Measurements from ENCODE around the gene LTO1.

Gene LTO1

GRCh38 chr11:69648679-69649575 lies 26.2 kb downstream of the LTO1 start:
- Histone ChIP-seq H3K4me1 (ENCODE audit: control insufficient read depth, insufficient read depth, low read length) (peaks cover 11% of the 10 kb centered on the region), H3K36me3 (ENCODE audit: control insufficient read depth, insufficient read depth, low read length) (peaks cover 100% of the 10 kb centered on the region), H3K27ac (ENCODE audit: low read depth, low read length) (no peak overlapping the region)

DNA sequence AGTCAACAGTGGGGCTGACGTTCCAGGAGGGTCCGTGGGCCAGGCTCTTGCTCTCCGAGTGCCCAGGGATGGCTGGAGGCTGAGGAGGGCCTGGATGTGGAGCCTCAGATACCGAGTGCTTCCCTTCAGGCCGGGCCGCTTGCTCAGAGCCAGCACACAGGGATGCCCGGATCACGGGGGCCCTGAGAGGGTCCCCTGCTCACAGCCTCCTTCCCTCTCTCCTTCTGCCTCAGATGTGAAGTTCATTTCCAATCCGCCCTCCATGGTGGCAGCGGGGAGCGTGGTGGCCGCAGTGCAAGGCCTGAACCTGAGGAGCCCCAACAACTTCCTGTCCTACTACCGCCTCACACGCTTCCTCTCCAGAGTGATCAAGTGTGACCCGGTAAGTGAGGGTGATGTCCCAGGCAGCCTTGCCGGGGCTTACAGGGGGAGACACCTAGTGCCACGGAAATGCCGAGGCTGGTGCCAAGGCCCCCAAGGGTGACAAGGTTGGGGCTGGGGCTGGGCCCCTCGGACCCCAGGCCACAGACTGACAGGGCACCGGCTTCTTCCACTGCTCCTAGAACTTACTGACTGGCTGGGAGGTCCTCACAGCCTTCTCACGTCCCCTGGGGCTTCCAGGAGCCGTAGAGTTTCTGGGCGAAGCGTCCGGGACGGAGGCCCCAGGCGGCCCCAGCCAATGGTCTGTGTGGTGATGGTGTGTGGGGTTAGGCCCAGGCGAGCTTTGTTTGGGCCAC lies 27.2 kb downstream of the LTO1 start:
- Histone ChIP-seq H3K9ac (ENCODE audit: low read length) (no peak overlapping the region), H3K27me3 (ENCODE audit: control insufficient read depth, insufficient read depth, low read length) (no peaks in the 10 kb centered on the region), H3K4me3 (ENCODE audit: low read depth, low read length) (no peak overlapping the region), H3K36me3 (ENCODE audit: control insufficient read depth, insufficient read depth, low read length) (peaks cover 95% of the 10 kb centered on the region), H3K27ac (ENCODE audit: low read depth, low read length) (no peak overlapping the region), H3K9me3 (ENCODE audit: control insufficient read depth, insufficient read depth, low read depth, low read length) (no peaks in the 10 kb centered on the region), H3K4me1 (ENCODE audit: control insufficient read depth, insufficient read depth, low read length) (peaks cover 16% of the 10 kb centered on the region)

More at GRCh38 chr11:69648679-69649575, 26.2 kb downstream of the LTO1 start:
- no peaks in the 10 kb centered on the region for H3K9me3 ChIP-seq (ENCODE audit: control insufficient read depth, insufficient read depth, low read depth, low read length)
- H3K4me3 ChIP-seq (ENCODE audit: low read depth, low read length), result no peak overlapping the region
- H3K9ac ChIP-seq (ENCODE audit: low read length), result no peak overlapping the region
- no peaks in the 10 kb centered on the region for H3K27me3 ChIP-seq (ENCODE audit: control insufficient read depth, insufficient read depth, low read length)

GRCh38 chr11:69647390-69647748 lies 27.8 kb downstream of the LTO1 start:
- peaks cover 90% of the 10 kb centered on the region for H3K36me3 ChIP-seq (ENCODE audit: control insufficient read depth, insufficient read depth, low read length)
- H3K27me3 ChIP-seq (ENCODE audit: control insufficient read depth, insufficient read depth, low read length), result no peaks in the 10 kb centered on the region
- peaks cover 16% of the 10 kb centered on the region for H3K4me1 ChIP-seq (ENCODE audit: control insufficient read depth, insufficient read depth, low read length)
- no peak overlapping the region for H3K27ac ChIP-seq (ENCODE audit: low read depth, low read length)
- H3K4me3 ChIP-seq (ENCODE audit: low read depth, low read length), result no peak overlapping the region
- H3K9ac ChIP-seq (ENCODE audit: low read length), result no peak overlapping the region
- no peaks in the 10 kb centered on the region for H3K9me3 ChIP-seq (ENCODE audit: control insufficient read depth, insufficient read depth, low read depth, low read length)

DNA sequence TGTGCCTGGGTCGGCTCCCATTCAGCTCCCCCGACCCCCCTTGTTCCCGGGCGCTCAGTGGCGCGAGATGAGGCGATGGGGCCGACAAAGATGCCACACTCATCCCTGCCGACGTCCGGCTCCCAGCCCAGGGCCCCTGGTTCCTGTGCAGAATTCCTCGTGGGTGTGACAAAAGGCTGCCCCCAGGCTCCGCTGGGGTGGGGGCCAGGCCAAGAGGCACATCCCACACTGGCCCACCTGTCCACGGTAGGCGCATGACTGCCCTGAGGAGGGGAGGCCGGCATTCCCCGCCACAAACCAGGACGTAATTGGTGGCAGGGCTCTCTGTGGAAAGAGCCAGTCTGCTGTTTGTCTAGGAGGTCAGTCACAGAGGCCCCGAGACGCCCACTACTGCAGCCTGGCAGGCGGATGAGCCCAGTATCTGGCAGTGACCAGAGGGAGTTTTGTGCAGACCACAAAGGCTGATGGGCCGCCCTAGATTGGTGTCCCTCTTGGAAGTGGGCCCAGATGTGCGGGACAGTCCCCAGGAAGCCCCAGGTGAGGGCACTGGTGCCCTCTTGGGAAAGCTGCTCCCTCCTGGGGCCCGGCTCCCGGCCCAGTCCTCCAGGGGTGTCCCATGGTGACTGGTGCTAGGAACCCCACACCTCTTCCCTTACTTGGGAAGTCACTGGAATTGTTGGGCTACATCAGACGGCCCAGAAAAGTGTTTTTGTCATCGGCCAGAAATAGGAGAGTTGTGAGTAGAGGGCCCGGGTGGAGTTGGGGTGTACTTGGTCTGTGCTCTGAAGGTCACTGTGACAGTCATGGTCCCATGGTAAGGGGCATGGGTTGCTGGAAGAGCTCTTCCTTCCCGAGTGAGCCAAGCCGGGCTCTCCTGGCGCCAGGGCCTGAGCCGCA lies 28.4 kb downstream of the LTO1 start:
- Histone ChIP-seq H3K9ac (ENCODE audit: low read length) (no peak overlapping the region), H3K27ac (ENCODE audit: low read depth, low read length) (no peak overlapping the region), H3K36me3 (ENCODE audit: control insufficient read depth, insufficient read depth, low read length) (peaks cover 83% of the 10 kb centered on the region), H3K27me3 (ENCODE audit: control insufficient read depth, insufficient read depth, low read length) (no peaks in the 10 kb centered on the region), H3K9me3 (ENCODE audit: control insufficient read depth, insufficient read depth, low read depth, low read length) (no peaks in the 10 kb centered on the region), H3K4me1 (ENCODE audit: control insufficient read depth, insufficient read depth, low read length) (peaks cover 16% of the 10 kb centered on the region), H3K4me3 (ENCODE audit: low read depth, low read length) (no peak overlapping the region)

DNA sequence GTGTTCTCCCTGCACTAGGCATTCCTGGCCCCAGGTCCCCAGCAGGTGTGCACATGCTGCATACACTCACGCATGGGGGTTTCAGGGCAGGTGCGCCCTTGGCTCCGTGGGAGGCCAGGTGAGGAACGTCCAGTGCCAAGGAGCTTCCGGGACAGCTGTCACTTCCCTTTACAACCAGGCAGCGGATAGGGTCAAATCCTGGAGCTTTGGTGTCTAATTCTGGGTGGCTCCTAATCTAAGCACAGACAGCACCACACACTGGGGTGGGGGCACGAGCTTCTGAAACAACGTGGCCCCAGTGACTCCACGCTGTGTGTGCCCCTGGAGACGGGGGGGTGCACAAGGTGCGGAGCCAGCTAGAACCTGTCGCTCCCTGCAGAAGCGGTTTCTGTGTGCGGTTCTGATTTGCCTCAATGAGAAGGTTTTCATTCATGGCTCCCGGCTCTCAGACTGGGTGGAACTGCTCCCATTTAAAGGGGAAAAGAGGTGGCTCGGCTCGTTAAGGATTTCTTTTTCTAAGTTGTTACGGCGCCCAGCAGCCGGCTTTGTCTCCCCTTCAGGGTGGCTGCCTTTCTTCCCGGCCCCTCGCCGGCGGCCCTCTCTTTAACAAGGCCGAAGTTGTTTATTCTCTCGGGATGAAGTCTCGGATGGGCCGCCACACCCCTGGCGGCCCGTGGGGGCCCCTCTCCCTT lies 29.2 kb downstream of the LTO1 start:
- H3K9me3 ChIP-seq (ENCODE audit: control insufficient read depth, insufficient read depth, low read depth, low read length), result no peaks in the 10 kb centered on the region
- H3K27ac ChIP-seq (ENCODE audit: low read depth, low read length), result no peak overlapping the region
- no peak overlapping the region for H3K4me3 ChIP-seq (ENCODE audit: low read depth, low read length)
- peaks cover 78% of the 10 kb centered on the region for H3K36me3 ChIP-seq (ENCODE audit: control insufficient read depth, insufficient read depth, low read length)
- H3K27me3 ChIP-seq (ENCODE audit: control insufficient read depth, insufficient read depth, low read length), result no peaks in the 10 kb centered on the region
- peak overlapping the region; percentile 47 for H3K9ac ChIP-seq (ENCODE audit: low read length)
- peaks cover 16% of the 10 kb centered on the region for H3K4me1 ChIP-seq (ENCODE audit: control insufficient read depth, insufficient read depth, low read length)

- H3K27ac ChIP-seq (ENCODE audit: low read depth, low read length), result no peak overlapping the region
- H3K9ac ChIP-seq (ENCODE audit: low read length), result peak overlapping the region; percentile 13
- peaks cover 69% of the 10 kb centered on the region for H3K36me3 ChIP-seq (ENCODE audit: control insufficient read depth, insufficient read depth, low read length)
- H3K9me3 ChIP-seq (ENCODE audit: control insufficient read depth, insufficient read depth, low read depth, low read length), result no peaks in the 10 kb centered on the region
- no peaks in the 10 kb centered on the region for H3K27me3 ChIP-seq (ENCODE audit: control insufficient read depth, insufficient read depth, low read length)
- H3K4me1 ChIP-seq (ENCODE audit: control insufficient read depth, insufficient read depth, low read length), result peaks cover 16% of the 10 kb centered on the region
- H3K4me3 ChIP-seq (ENCODE audit: low read depth, low read length), result no peak overlapping the region
Measured at GRCh38 chr11:69644962-69645675, 30.0 kb downstream of the LTO1 start.

DNA sequence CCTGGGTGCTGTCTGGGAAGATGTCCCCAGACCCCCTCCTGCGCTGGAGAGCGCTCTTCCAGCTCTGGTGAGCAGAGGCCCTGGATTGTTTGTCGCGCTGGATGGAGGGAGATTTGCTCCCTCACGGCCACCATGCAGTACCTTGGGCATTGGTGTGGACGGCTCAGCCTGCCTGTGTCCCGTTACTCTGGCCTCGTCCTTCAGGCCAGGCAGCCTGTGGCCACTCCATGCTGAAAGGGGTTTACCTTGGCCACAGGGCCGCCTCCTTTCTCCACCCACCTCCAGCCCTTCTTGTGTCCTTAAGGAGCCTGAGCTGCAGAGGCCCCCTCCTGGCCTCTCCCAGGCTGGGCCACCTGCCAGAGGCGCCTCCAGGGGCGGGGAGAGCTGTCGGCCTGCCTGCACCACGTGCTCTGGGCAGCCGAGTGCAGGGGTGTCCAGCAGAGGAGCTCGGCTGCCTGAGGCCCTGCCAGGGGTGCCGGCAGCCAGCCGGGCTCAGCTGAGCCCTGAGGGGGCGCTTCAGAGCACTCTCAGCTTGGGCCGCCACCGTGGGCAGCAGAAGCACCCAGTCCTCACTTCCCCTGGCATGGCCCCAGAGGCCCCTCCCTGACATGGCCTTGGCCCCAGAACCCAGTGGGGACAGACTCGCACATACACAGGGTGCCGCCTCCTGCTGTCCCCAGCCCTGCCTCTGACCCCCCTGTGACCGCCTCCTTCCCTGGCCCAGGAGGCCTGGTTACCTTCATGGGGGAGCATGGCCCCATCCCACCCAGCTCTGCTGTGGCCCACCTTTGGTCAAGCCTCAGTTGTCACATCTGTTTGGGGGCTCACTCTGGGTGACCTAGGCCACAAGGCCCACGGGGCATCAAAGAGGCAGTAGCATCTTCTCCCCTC lies 30.8 kb downstream of the LTO1 start:
- Histone ChIP-seq H3K27ac (ENCODE audit: low read depth, low read length) (no peak overlapping the region), H3K9ac (ENCODE audit: low read length) (peak overlapping the region; percentile 83), H3K27me3 (ENCODE audit: control insufficient read depth, insufficient read depth, low read length) (no peaks in the 10 kb centered on the region), H3K4me3 (ENCODE audit: low read depth, low read length) (peak overlapping the region; percentile 100; the same call in 1 of the 2 replicates), H3K4me1 (ENCODE audit: control insufficient read depth, insufficient read depth, low read length) (peaks cover 20% of the 10 kb centered on the region), H3K36me3 (ENCODE audit: control insufficient read depth, insufficient read depth, low read length) (peaks cover 61% of the 10 kb centered on the region), H3K9me3 (ENCODE audit: control insufficient read depth, insufficient read depth, low read depth, low read length) (no peaks in the 10 kb centered on the region)

GRCh38 chr11:69643646-69644045 lies 31.5 kb downstream of the LTO1 start:
- H3K9ac ChIP-seq (ENCODE audit: low read length), result peak overlapping the region; percentile 83
- peaks cover 54% of the 10 kb centered on the region for H3K36me3 ChIP-seq (ENCODE audit: control insufficient read depth, insufficient read depth, low read length)
- peaks cover 20% of the 10 kb centered on the region for H3K4me1 ChIP-seq (ENCODE audit: control insufficient read depth, insufficient read depth, low read length)
- H3K9me3 ChIP-seq (ENCODE audit: control insufficient read depth, insufficient read depth, low read depth, low read length), result no peaks in the 10 kb centered on the region
- no peaks in the 10 kb centered on the region for H3K27me3 ChIP-seq (ENCODE audit: control insufficient read depth, insufficient read depth, low read length)
- no peak overlapping the region for H3K27ac ChIP-seq (ENCODE audit: low read depth, low read length)
- H3K4me3 ChIP-seq (ENCODE audit: low read depth, low read length), result peak overlapping the region; percentile 100

GRCh38 chr11:69642913-69643632 lies 32.1 kb downstream of the LTO1 start:
- H3K9ac ChIP-seq (ENCODE audit: low read length), result peak overlapping the region; percentile 83
- peak overlapping the region; percentile 67; the same call in 1 of the 2 replicates for H3K27ac ChIP-seq (ENCODE audit: low read depth, low read length)
- peaks cover 20% of the 10 kb centered on the region for H3K4me1 ChIP-seq (ENCODE audit: control insufficient read depth, insufficient read depth, low read length)

More at GRCh38 chr11:69642913-69643632, 32.1 kb downstream of the LTO1 start:
- Histone ChIP-seq H3K27me3 (ENCODE audit: control insufficient read depth, insufficient read depth, low read length) (no peaks in the 10 kb centered on the region), H3K4me3 (ENCODE audit: low read depth, low read length) (peak overlapping the region; percentile 100), H3K36me3 (ENCODE audit: control insufficient read depth, insufficient read depth, low read length) (peaks cover 49% of the 10 kb centered on the region), H3K9me3 (ENCODE audit: control insufficient read depth, insufficient read depth, low read depth, low read length) (no peaks in the 10 kb centered on the region)

Measured in HUES6 (cell line).